ENCODE data around the gene GOLT1B. TPM values are rescaled to one million over a fixed set of nuclear protein-coding genes. Genes with fewer than 3 reads are reported as not detected.

Gene GOLT1B
- total RNA-seq, 2 donors from 2014 or later = 15.5 to 16.9 TPM

DNA sequence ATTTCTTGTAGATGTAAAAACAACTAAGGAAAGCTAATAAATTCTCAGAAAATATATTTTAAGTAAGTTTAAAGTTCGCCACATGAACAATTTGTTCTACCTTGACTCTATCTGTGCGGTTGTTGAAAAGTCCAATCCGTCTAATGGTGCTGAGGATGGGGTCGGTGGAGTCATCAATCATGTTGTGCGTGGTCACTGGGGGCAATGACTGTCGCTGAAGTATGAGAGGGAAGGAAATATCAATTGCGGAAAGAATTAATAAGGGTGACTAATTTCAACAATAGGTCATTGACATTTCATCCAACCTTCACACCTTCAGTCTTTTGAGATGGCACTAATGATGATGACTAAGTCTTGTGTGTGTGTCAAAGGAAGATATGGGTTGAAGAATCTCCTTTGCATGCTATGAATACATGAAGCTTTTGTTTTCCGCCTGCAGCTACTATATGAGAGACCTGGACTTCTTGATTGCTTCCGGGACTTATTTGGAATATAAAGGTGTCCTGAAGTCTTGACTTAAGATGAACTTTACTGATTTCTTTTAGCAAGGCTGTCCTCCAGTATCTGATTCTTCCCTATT, 56.6 kb downstream of the GOLT1B start:
- TF ChIP-seq, protein P1, sequence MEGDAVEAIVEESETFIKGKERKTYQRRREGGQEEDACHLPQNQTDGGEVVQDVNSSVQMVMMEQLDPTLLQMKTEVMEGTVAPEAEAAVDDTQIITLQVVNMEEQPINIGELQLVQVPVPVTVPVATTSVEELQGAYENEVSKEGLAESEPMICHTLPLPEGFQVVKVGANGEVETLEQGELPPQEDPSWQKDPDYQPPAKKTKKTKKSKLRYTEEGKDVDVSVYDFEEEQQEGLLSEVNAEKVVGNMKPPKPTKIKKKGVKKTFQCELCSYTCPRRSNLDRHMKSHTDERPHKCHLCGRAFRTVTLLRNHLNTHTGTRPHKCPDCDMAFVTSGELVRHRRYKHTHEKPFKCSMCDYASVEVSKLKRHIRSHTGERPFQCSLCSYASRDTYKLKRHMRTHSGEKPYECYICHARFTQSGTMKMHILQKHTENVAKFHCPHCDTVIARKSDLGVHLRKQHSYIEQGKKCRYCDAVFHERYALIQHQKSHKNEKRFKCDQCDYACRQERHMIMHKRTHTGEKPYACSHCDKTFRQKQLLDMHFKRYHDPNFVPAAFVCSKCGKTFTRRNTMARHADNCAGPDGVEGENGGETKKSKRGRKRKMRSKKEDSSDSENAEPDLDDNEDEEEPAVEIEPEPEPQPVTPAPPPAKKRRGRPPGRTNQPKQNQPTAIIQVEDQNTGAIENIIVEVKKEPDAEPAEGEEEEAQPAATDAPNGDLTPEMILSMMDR (IDR thresholded peaks at IDR 0.05) = no peak
- Histone ChIP-seq H3K27me3 (no peaks in the 10 kb centered on the region), H3K9me3 (no peaks in the 10 kb centered on the region), H3K4me1 (no peaks in the 10 kb centered on the region), H3K27ac (no peak overlapping the region), H3K36me3 (no peaks in the 10 kb centered on the region), H3K4me3 (no peak overlapping the region)
- DNase-seq (ENCODE audit: low spot score) = no peak

DNA sequence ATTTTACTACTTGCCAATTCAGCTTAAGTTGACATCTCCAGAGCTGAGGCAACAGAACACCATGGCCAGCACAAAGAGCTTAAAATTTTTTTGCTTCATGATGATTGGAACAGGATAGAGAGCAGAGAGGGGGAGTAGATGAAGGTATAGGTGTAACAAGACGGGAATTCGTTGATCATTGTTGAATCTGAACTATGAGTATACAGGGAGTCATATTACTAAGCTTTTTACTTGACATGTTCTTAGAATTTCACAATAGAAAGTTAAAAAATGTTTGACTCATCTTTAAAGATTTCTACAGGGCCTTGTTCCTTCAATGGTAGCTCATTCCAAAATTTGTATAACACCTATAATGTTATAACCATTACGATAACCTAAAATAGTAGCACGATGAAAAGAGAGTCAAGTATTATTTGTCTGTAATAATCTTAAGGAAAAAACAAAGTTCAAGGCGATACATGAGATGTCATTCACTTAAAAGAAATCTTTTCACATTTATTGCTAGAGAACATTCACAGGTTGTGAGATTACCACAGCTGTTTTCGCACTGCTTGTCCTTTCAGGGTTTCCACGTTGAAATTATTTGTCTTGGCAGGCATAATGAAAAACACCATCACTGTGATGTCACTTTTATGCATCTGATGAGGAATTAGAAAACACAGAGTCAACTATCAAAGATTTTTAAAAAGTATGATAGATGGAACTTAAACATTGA, 58.4 kb downstream of the GOLT1B start:
- Histone ChIP-seq H3K9me3 (no peaks in the 10 kb centered on the region), H3K27ac (no peak overlapping the region), H3K4me3 (no peak overlapping the region), H3K36me3 (no peaks in the 10 kb centered on the region), H3K27me3 (no peaks in the 10 kb centered on the region), H3K4me1 (no peaks in the 10 kb centered on the region)
- DNase-seq (ENCODE audit: low spot score) = no peak
- TF ChIP-seq, protein P1 (IDR thresholded peaks at IDR 0.05) = no peak

DNA sequence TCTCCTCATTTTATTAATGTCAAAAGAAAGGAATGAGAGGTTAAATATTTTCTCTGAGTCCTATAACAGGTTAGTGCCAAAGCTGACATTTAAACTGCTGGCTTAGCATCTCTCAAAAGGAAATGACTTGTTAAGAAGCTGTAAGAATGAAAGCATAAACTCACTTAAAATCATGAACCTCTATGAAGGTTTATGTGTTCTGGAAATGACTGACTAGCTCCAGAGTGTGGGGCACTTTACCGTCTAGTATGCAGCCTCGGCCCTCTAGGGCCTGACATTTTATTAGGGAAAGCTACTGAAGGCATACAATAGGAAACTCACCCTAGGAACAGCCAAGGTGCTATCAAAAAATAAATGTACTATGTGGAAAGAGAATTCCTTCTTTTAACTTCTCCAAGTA, 59.6 kb downstream of the GOLT1B start:
- no peak overlapping the region for H3K27ac ChIP-seq
- TF ChIP-seq, protein P1 (IDR thresholded peaks at IDR 0.05) = no peak
- no peaks in the 10 kb centered on the region for H3K27me3 ChIP-seq
- H3K36me3 ChIP-seq = no peaks in the 10 kb centered on the region
- H3K4me1 ChIP-seq = no peaks in the 10 kb centered on the region
- H3K9me3 ChIP-seq = no peaks in the 10 kb centered on the region
- no peak for DNase-seq (ENCODE audit: low spot score)
- no peak overlapping the region for H3K4me3 ChIP-seq

DNA sequence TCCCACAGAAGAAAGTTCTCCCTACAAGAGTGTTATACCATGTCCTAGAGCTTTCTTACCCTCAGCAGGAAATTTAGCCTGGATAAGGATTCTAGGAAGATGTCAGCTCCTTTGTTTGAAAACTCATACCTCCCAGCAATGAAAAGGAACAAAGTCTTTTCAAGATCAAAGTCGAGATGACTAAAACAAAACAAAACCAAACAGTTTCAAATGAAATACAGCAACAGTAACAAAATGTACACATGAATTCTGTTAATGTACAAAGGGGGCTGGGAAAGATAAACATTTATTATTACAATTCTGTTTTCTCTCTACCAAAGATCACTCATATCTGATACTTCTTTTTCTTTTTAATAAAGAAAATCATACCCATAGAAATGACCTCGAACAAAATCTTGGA, 61.3 kb downstream of the GOLT1B start:
- Histone ChIP-seq H3K27ac (no peak overlapping the region), H3K36me3 (no peaks in the 10 kb centered on the region), H3K9me3 (no peaks in the 10 kb centered on the region), H3K27me3 (no peaks in the 10 kb centered on the region), H3K4me1 (no peaks in the 10 kb centered on the region), H3K4me3 (no peak overlapping the region)
- no peak for DNase-seq (ENCODE audit: low spot score)
- TF ChIP-seq, protein P1 (IDR thresholded peaks at IDR 0.05) = no peak

DNA sequence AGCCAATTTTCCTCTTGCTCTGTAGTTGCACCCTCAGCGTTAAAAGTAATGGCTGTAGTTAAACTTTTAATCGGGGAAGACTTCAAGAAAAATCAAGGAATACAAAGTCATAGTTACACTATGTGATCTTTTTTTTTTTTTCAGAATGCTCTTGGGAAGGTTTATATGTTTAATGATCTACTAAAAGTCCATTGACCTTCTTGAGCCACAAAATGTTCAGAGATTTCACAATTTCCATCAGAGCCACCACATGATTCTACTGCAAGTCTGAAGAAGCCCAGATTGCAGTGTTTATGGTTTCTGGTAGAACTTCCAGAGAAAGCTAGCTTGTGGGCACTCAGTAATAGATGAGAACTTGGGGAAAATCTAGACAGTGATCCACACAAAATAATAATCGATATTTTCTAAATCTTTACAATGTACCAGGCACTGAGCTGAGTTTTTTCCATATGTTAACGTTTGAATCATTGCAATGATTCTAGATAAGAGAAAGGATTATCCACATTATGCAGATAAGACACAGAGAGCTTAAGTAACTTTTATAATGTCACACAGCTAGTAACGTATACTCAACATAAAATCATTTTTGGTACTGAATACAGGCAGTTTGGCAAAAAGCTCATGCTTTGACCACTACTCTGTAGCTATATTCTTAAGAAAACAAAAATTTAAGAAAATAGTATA, 64.8 kb downstream of the GOLT1B start:
- H3K27ac ChIP-seq = no peak overlapping the region
- H3K9me3 ChIP-seq = no peaks in the 10 kb centered on the region
- no peak for DNase-seq (ENCODE audit: low spot score)
- no peaks in the 10 kb centered on the region for H3K4me1 ChIP-seq
- no peak overlapping the region for H3K4me3 ChIP-seq
- no peaks in the 10 kb centered on the region for H3K27me3 ChIP-seq
- H3K36me3 ChIP-seq = no peaks in the 10 kb centered on the region
- TF ChIP-seq, protein P1 (IDR thresholded peaks at IDR 0.05) = no peak
